Measurements from ENCODE around the gene CCR7. TPM values are rescaled to one million over a fixed set of nuclear protein-coding genes. Genes with fewer than 3 reads are reported as not detected.
"Not testable (repeated sequence)": the region's sequence is repeated elsewhere in the genome, so short reads cannot be mapped to it uniquely, and the experiment has no call there.

Gene CCR7
- total RNA-seq, 1 donor from 2014 or later: not detected

DNA sequence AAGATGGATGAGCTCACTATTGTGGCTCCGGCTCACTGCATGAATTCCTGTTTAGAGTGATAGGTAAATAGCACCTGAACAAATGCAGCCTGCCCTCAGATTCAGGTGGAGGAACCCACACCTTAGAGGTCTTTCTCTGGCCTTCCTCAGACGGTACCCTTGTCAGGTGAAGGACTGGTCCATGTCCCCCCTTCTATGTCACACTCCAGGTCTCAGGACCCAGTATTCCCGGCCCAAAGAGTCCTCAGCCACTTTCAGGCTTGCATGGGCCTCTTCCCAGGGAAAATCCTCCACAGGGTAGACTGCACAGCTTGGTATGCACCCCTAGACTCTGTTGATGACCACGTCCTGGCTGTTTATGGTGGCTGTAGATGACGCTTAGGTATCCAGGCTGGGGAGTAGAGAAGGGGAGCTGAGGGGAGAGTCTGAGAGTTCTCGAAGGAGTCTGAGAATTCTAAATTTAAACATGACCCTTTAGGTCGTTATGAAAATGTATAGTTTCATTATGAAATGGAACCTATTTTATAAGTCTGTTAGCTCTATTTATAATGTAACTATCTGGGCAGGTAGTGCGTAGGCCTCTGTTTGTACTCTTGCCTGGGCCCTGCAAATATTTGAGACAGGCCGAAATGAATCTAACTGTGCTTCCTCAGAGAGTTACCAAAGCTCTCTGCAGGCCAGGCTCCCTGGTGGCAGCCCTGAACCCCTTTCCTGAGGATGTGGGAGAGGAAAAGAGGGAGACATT lies 32.5 kb upstream of the CCR7 start:
- no peak for DNase-seq (ENCODE audit: extremely low read depth, low read depth, low spot score)

DNA sequence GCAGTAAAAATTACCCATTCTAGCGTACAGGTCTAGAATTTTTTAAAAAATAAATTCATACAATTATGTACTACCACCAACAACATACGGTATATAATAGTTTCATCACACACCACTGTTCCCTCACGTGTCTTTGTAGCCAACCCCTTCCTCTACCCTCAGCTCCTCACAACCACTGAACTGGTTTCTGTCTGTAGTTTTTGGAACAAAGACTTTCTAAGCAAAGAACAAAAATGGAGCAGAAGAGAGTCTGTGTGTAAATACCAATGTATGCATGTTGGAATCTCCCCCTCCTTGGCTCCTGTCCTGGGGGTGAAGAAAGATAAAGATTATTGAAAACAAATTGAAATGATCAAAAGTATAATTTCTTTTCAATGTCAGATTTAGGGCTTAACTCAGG lies 31.9 kb upstream of the CCR7 start:
- no peak for DNase-seq (ENCODE audit: extremely low read depth, low read depth, low spot score)

DNA sequence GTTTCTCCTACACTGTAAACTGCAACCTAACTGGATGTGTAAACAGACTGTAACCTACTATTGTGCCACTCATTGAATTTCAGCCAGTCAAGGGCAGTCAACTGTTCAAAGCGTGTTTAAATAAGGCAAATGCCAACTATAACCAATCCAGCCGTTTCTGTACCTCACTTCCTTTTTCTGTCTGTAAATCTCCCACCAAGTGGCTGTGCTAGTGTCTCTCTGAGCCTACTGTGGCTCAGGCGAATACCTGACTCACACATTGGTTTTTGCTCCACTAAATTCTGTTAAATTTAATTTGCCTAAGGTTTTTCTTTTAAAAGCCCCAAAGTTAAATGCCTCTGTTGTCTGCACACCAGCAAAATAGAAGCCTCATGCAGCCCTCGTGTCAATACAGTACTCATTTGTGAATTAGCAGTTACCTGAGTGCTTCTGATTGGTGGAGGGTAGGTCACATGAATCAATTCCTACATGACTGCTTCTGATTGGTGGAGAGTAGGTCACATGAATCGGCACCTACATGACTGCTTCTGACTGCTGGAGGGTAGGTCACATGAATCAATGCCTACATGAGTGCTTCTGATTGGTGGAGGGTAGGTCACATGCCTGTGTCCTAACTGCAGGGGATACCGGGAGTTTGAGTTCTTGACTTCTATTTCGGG lies 31.1 kb upstream of the CCR7 start:
- no peak for DNase-seq (ENCODE audit: extremely low read depth, low read depth, low spot score)

DNA sequence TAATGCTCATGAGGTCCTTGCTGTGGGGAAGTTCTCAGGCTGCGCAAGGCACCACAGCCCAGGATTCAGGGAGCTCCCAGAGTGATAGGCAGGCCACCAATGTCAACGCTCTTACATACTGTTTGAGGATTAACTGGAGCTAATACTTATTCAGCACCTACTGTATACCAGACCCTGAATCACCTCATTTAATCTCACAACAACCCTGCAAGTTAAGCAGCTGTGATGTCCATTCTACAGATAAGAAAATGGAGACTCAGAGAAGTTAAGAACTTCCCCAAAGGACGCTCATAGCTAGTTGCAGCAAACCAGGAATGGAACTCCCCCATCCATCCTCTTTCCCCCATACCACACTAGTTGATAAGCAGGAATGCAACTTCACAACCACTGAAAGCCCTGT lies 25.5 kb upstream of the CCR7 start:
- no peak for DNase-seq (ENCODE audit: extremely low read depth, low read depth, low spot score)

DNA sequence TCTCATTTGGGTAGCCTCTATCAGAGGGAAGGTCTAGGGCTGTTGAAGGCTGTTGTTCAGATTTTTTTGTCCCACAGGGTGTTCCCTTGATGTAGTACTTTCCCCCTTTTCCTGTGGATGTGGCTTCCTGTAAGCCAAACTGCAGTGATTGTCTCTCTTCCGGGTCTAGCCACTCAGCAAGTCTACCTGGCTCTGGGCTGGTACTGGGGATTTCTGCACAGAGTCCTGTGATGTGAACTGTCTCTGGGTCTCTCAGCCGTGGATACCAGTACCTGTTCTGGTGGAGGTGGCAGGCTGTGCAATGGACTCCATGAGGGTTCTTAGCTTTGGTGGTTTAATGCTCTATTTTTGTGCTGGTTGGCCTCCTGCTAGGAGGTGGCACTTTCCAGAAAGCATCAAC lies 23.3 kb upstream of the CCR7 start:
- no peak for DNase-seq (ENCODE audit: extremely low read depth, low read depth, low spot score)

DNA sequence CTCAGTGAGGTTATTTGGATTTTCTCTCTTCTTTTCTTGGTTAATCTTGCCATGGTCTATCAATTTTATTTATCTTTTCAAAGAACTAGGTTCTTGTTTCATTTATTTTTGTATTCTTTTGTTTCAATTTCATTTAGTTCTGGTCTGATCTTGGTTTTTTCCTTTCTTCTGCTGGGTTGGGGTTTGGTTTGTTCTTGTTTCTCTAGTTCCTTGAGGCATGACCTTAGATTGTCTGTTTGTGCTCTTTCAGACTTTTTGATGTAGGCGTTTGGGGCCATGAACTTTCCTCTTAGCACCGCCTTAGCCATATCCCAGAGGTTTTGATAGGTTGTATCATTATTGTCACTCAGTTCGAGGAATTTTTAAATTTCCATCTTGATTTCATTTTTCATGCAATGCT lies 21.0 kb upstream of the CCR7 start:
- not testable (repeated sequence) for DNase-seq (ENCODE audit: extremely low read depth, low read depth, low spot score)

DNA sequence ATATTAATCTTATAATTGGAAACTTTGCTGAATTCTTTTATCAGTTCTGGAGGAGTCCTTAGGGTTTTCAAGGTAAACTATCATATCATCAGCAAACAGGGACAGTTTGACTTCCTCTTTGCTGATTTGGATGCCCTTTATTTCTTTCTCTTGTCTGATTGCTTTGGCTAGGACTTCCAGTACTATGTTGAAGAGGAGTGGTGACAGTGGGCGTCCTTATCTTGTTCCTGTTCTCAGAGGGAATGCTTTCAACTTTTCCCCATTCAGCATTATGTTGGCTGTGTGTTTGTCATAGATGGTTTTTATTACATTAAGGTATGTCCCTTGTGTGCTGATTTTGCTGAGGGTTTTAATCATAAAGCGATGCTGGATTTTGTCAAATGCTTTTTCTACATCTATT lies 19.7 kb upstream of the CCR7 start:
- not testable (repeated sequence) for DNase-seq (ENCODE audit: extremely low read depth, low read depth, low spot score)

DNA sequence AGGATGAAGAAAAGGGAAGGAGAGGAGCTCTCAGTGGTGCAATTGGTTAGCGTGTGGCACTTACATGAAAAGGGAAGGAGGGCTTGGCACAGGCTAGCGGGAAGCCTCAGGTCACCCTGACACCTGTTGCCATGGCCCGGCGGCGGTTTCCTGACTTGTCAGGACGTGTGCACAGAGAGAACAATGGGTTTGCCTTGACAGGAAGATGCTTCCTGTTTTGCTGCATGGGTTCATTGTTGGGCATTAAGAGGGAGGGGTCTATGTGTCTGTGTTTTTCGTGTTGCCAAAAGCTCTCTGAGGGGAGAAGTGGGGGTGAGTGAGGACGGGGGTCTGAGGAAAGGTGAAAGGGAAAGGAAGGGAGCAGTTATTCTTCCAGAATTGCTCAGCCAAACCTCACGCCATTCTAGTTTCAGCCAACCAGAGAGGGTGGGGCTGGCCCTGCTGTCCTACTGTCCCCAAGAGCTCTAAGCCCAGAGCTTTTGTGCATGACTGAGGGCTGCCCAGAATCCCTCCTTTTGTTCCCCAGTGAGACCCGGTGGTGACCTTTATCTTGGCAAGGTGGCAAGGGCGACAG lies 17.1 kb upstream of the CCR7 start:
- peak; percentile 76 for DNase-seq (ENCODE audit: extremely low read depth, low read depth, low spot score)

DNA sequence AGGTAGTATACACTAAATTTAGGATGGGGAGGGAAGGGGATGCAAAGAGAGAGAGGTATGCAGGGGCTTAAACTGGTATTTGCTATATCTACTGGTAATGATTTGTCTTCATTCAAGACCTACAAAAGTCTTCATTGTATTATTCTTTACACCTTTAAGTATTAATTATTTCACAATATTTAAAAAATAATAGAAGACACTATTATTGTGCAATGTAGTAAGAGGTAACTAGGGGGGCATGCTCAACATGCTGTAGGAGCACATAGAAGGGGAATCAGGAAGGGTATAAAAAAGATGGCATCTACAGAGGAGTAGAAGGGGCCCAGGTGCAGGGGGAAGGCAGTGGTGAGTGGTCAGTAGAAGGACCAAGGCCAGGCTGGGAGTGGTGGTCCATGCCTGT lies 14.9 kb upstream of the CCR7 start:
- no peak for DNase-seq (ENCODE audit: extremely low read depth, low read depth, low spot score)

DNA sequence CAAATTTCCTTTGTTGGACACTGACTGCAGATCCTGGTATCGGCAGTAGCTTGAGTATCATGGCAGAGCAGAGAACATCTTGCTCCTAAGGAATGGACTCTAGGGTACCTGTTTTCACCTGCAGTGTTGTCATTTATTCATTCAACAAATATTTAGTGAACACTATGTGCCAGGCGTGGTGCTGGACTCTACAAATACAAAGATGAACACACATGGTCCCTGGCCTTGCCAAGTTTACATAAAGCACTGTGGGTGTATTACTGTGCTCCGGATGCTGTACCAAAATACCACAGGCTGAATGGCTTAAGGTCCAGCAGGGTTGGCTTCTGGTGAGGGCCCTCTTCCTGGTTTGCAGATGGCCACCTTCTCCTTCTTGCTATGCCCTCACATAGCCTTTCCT lies 14.2 kb upstream of the CCR7 start:
- no peak for DNase-seq (ENCODE audit: extremely low read depth, low read depth, low spot score)

DNA sequence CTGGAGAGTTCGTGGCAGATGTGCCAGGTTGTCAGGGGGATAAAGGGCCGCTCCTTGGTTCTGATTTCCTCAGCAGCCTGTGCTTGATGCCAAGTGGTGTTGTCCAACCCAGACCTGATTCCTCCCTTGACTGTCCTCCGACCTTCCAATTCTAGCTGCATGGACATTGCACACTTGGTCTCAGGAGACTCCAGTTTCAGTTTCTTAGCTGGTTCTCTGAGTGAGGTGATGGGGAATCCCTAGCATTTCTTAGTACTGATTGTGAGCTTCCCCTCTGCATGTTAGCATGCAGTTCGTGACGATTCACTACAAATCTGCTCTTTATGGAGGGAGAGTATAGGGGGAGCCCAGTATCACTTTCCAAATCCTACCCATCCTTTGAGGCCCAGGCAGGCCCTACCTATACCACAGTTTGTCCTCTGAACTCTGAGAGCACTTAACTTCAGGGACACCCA lies 12.4 kb upstream of the CCR7 start:
- DNase-seq (ENCODE audit: extremely low read depth, low read depth, low spot score): no peak

DNA sequence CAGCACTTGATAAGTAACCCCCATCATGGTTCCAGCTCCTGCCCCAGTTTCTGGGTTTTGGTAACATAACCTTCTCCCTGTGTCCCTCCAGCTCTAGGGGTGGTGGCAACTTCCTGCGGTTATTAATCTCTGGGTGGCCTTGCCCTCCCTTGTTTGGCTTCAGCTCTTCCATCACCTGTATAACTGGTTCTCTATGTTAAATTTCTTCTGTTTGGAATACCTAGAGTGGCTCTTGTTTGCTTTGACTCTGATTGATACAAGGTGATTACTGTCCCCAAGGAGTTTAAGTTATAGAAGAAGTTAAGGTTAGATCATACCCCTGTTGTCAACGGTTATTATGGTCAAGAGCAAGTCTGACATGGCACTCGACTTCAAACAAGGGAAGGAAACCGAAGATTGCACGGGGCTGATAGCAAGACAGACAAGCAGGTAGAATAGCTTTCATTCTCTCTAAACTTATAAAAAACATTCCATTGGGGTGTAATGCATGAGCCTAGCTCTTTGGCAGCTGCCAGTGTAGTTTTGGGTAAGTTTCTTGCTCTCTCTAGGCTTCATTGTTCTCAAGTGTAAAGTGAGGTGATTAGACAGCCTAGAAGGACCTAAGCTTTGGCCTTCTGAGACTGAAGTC lies 11.0 kb upstream of the CCR7 start:
- no peak for DNase-seq (ENCODE audit: extremely low read depth, low read depth, low spot score)

DNA sequence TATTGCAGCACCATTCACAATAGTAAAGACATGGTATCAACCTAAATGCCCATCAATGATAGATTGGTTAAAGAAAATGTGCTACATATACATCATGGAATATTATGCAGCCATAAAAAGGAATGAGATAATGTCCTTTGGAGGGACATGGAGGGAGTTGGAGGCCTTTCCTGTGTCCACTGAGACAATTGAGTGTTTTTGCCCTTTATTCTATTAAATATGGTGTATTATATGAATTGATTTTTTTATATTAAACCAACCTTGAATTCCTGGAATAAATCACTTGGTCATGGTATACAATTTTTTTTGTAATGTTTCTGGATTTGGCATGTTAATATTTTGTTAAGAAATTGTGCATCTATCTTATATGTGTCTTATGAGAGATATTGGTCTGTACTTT lies 9.0 kb upstream of the CCR7 start:
- DNase-seq (ENCODE audit: extremely low read depth, low read depth, low spot score): no peak

DNA sequence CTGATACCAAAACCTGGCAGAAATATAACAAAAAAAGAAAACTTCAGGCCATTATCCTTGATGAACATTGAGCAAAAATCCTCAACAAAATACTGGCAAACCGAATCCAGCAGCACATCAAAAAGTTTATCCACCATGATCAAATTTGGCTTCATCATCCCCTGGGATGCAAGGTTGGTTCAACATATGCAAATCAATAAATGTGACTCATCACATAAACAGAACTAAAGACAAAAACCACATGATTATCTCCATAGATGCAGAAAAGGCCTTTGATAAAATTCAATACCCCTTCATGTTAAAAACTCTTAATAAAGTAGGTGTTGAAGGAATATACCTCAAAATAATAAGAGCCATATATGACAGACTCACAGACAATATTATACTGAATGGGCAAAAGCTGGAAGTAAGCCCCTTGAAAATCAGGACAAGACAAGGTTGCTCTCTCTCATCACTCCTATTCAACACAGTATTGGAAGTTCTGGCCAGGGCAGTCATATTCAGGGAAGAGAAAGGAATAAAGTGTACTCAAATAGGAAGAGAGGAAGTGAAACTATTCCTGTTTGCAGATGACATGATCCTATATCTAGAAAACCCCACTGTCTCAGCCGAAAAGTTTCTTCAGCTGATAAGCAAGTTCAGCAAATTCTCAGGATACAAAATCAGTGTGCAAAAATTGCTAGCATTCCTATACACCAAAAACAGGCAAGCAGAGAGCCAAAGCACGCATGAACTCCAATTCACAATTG lies 7.1 kb upstream of the CCR7 start:
- DNase-seq (ENCODE audit: extremely low read depth, low read depth, low spot score): not testable (repeated sequence)

DNA sequence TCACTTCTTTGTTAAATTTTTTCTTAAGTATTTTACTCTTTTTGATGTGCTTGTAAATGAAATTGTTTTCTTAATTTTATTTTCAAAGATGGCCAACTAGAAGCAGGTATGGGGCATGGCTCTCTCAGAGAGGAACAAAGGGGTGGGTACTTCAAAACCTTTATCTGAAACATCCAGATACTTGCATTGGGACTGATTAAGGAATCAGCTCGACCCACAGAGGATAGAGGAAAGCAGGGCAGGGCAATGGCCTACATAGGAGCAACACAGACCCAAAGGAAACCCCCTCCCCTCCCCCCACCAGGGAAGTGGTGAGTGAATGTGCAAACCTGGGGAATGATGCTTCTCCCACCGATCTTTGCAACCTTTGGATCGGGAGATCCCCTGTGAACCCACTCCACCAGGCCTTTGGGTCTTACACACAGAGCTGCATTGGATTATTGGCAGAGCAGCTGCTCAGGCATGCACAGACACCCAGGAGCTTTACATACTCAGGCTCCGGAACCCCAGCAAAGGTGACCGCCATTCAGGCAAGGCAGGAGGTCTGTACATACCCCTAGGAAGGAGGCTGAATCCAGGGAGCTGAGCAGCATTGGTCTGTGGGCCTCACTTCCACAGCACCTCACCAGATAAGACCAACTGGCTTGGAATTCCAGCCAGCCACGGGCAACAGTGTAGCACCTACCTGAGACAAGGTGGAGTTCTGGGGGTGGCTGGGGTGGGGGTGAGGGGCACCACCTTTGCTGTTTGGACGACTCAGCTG lies 3.0 kb upstream of the CCR7 start:
- no peak for DNase-seq (ENCODE audit: extremely low read depth, low read depth, low spot score)

DNA sequence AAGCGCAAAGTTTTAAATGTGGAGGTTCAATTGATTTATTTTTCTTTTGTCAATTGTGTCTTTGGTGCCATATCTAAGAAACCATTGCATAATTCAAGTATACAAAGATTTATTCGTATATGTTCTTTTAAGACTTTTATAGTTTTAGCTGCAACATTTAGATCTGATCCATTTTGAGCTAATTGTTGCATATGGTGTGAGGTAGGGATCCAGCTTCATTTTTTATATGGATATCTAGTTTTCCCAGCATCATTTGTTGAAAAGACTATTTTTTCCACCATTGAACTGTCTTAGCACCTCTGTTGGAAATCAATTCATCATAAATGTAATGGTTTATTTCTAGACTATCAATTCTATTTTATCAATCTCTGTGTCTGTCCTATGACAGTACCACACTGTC lies 2.1 kb upstream of the CCR7 start:
- DNase-seq (ENCODE audit: extremely low read depth, low read depth, low spot score): no peak

DNA sequence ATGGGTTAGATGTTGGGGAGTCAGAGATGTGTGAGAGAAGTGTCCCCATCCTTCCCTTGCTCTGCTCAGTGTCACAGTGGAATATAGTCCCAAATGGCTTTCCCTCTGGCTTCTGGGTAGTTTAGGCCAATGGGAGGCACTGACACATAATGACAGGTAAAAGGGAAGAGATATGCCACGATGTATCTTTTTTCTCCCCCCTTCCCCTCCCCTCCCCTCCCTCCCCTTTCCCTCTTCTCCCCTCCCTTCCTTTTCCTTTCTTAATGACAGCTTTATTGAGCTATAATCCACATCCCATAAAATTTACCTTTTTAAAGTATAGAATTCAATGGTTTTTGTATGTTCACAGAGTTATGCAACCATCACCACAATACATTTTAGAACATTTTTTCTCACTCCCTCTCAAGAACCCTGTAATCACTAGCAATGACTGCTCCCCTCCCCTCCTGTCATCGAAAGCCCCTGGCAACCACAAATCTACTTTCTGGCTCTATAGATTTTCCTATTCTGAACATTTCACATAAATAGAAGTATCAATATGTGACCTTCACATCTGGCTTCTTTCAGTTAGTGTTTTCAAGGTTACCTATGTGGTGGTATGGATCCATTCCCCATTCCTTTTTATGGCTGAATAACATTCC lies 617 bp upstream of the CCR7 start:
- DNase-seq (ENCODE audit: extremely low read depth, low read depth, low spot score): no peak

DNA sequence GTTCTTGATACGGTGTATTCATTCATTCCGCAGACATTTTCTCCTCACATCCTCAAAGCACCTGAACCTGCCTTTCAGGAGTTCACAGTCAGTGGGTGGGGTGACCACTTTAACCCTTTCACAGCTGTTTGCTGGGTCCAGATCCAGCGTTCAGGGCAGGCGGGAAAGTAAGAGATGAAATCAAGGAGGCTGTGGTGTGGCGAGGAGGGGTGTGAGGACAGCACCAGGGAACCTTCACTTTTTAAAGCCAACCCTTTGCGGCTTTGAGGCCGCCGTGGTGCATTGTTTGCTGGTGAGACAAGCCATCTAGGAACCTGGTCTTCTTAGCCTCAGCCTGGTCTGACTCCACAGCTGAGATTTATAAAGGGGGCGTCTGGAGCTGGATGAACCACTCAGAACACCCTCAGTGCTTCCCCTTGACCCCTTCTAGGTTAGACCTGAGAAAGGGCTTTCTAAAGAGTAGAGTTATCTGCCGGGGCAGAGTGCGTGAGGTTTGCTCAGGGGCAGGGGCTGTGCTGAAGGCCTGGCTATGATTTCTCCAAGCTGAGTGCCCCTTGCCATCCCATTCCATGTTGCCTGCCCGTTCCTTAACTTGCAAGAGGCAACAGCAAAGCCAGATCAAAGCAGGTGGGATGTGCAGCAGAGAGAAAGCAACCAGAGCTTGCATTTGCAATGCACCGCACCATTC lies 933 bp downstream of the CCR7 start:
- DNase-seq (ENCODE audit: extremely low read depth, low read depth, low spot score): no peak

Measured in glomerular endothelial cell (primary cell).